Mesenchymal stem cell (in vitro differentiated cells and primary cell): ENCODE measurements around the gene CDH6.

ENCODE experiments used
- DNase-seq: peaks from one replicate; pipeline ENCODE4 v3.0.0-alpha.2; 2013
- H2AFZ ChIP-seq: one replicate; pipeline ENCODE4 v1.6.1; 2013; ENCODE audit warnings: low read depth, mild to moderate bottlenecking, control low read depth, inconsistent platforms, low read length, moderate library complexity
- H2AK5ac ChIP-seq: 2 replicates; pipeline ENCODE4 v1.6.1; 2013; ENCODE audit warnings: low read length, moderate library complexity, mild to moderate bottlenecking, inconsistent platforms; ENCODE audit not compliant: severe bottlenecking
- H2BK120ac ChIP-seq: one replicate; pipeline ENCODE4 v1.6.1; 2013; ENCODE audit warnings: low read depth, mild to moderate bottlenecking, inconsistent platforms, low read length, moderate library complexity
- H2BK12ac ChIP-seq, 2 experiments: one replicate each; pipeline ENCODE4 v1.6.1; 2013; ENCODE audit warnings: inconsistent platforms in 2 of 2, low read length in 2 of 2, mild to moderate bottlenecking in 2 of 2, moderate library complexity in 2 of 2, control low read depth in 1 of 2
- H2BK15ac ChIP-seq: one replicate; pipeline ENCODE4 v1.6.1; 2013; ENCODE audit warnings: mild to moderate bottlenecking, low read depth, inconsistent platforms; ENCODE audit not compliant: poor library complexity, severe bottlenecking
- H2BK5ac ChIP-seq: 2 replicates; pipeline ENCODE4 v1.6.1; 2013; ENCODE audit warnings: low read depth, mild to moderate bottlenecking, low read length, control low read depth, inconsistent platforms; ENCODE audit not compliant: poor library complexity, severe bottlenecking
- H3K14ac ChIP-seq, 2 experiments: one replicate each; pipeline ENCODE4 v1.6.1; 2013; ENCODE audit warnings: inconsistent platforms in 2 of 2, low read length in 2 of 2, control low read depth in 1 of 2, mild to moderate bottlenecking in 1 of 2, moderate library complexity in 1 of 2
- H3K18ac ChIP-seq, 2 experiments: one replicate each; pipeline ENCODE4 v1.6.1; 2013; ENCODE audit warnings: inconsistent platforms in 2 of 2, low read length in 2 of 2, control low read depth in 1 of 2, low read depth in 1 of 2, mild to moderate bottlenecking in 1 of 2
- H3K23ac ChIP-seq, 2 experiments: one replicate each; pipeline ENCODE4 v1.6.1; 2013; ENCODE audit warnings: inconsistent platforms in 2 of 2, low read length in 2 of 2, mild to moderate bottlenecking in 2 of 2, moderate library complexity in 2 of 2, control low read depth in 1 of 2
- H3K27ac ChIP-seq: 2 replicates; pipeline ENCODE4 v1.5.1; 2013; ENCODE audit warnings: mild to moderate bottlenecking, moderate library complexity, low read length, control low read depth, inconsistent platforms; ENCODE audit not compliant: poor library complexity, severe bottlenecking
- H3K27me3 ChIP-seq, 2 experiments: 2 replicates each; pipeline versions ENCODE4 v1.6.1 to v1.7.0; 2013; ENCODE audit warnings: low read length in 2 of 2, mild to moderate bottlenecking in 2 of 2, moderate library complexity in 2 of 2, control low read depth in 1 of 2, inconsistent platforms in 1 of 2; ENCODE audit not compliant: control insufficient read depth in 1 of 2, insufficient read depth in 1 of 2
- H3K36me3 ChIP-seq, 2 experiments: 2 replicates each; pipeline versions ENCODE4 v1.6.1 to v1.7.0; 2013; ENCODE audit warnings: low read length in 2 of 2, control low read depth in 1 of 2, inconsistent platforms in 1 of 2, low read depth in 1 of 2, mild to moderate bottlenecking in 1 of 2; ENCODE audit not compliant: insufficient read depth in 2 of 2, control insufficient read depth in 1 of 2
- H3K4ac ChIP-seq, 2 experiments: one replicate each; pipeline ENCODE4 v1.6.1; 2013; ENCODE audit warnings: inconsistent platforms in 2 of 2, low read length in 2 of 2, mild to moderate bottlenecking in 2 of 2, moderate library complexity in 2 of 2, control low read depth in 1 of 2, low read depth in 1 of 2
- H3K4me1 ChIP-seq: 2 replicates; pipeline ENCODE4 v1.6.1; 2013; ENCODE audit warnings: low read depth, low read length, control low read depth; ENCODE audit not compliant: control insufficient read depth, insufficient read depth
- H3K4me2 ChIP-seq: 2 replicates; pipeline ENCODE4 v1.6.1; 2013; ENCODE audit warnings: low read length, mild to moderate bottlenecking, inconsistent platforms; ENCODE audit not compliant: poor library complexity, severe bottlenecking
- H3K4me3 ChIP-seq, 2 experiments: 2 replicates each; pipeline versions ENCODE4 v1.5.1 to v1.7.0; 2013; ENCODE audit warnings: low read length in 2 of 2, mild to moderate bottlenecking in 2 of 2, control low read depth in 1 of 2, low read depth in 1 of 2; ENCODE audit not compliant: insufficient read depth in 1 of 2
- H3K79me1 ChIP-seq: replicated peaks from 2 replicates; pipeline ENCODE4 v1.6.1; 2013; ENCODE audit warnings: mild to moderate bottlenecking, control low read depth, low read length, inconsistent platforms; ENCODE audit not compliant: poor library complexity, severe bottlenecking
- H3K9ac ChIP-seq: 2 replicates; pipeline ENCODE4 v1.7.0; 2013; ENCODE audit warnings: mild to moderate bottlenecking, low read length, moderate library complexity
- H3K9me3 ChIP-seq: 2 replicates; pipeline ENCODE4 v1.7.0; 2013; ENCODE audit warnings: mild to moderate bottlenecking, low read length; ENCODE audit not compliant: control insufficient read depth
- H4K8ac ChIP-seq: one replicate; pipeline ENCODE4 v1.6.1; 2013; ENCODE audit warnings: inconsistent platforms, mild to moderate bottlenecking, low read length, moderate library complexity
- H4K91ac ChIP-seq: one replicate; pipeline ENCODE4 v1.6.1; 2013; ENCODE audit warnings: mild to moderate bottlenecking, low read length, inconsistent platforms
- WGBS: methylation state at CpG from one replicate; pipeline ENCODE4 v1.1.7; 2013; ENCODE audit warnings: mixed read lengths; 5-methylcytosine and 5-hydroxymethylcytosine counted together

Gene CDH6

DNA sequence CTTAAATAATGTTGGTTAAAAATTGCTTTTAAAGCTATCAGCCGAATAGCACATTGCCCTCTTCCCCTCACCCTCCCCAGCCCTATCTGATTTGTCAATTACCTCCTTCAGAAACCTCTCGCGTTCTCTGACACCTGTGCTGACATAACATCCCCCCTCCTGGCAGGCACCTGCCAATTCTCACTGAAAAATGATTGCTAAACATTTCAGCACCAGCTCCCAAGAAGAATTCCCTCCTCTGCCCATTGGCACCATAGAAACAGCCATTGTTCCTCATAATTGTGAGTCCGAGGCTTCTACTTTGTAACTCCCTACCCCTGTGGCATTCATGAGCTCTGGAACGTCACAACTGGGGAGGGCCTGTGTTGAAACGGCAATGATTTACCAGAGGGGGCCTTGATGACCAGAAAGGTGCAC lies 20.2 kb downstream of the CDH6 start:
- no peak overlapping the region for H2AK5ac ChIP-seq
- no peak overlapping the region for H3K4me3 ChIP-seq
- no peak overlapping the region for H4K91ac ChIP-seq
- no peak overlapping the region for H3K18ac ChIP-seq
- no peaks in the 10 kb centered on the region for H3K27me3 ChIP-seq
- H2AFZ ChIP-seq: no peak overlapping the region
- H2BK120ac ChIP-seq: no peak overlapping the region
- H3K4me1 ChIP-seq: peaks cover 8% of the 10 kb centered on the region
- H3K4me2 ChIP-seq: no peak overlapping the region
- no peak overlapping the region for H4K8ac ChIP-seq
- DNase-seq: no peak
- no peak overlapping the region for H3K14ac ChIP-seq
- no peak overlapping the region for H2BK12ac ChIP-seq
- WGBS: 67% methylated on average over 5 of the region's 6 CpGs
- no peak overlapping the region for H2BK15ac ChIP-seq
- no peak overlapping the region for H3K23ac ChIP-seq
- no peak overlapping the region for H3K27ac ChIP-seq
- H3K9ac ChIP-seq: no peak overlapping the region
- peaks cover 0 to 11% of the 10 kb centered on the region in 2 experiments for H3K36me3 ChIP-seq
- no peak overlapping the region for H3K4ac ChIP-seq
- no peak overlapping the region for H2BK5ac ChIP-seq
- H3K79me1 ChIP-seq: peaks cover 1% of the 10 kb centered on the region
- no peaks in the 10 kb centered on the region for H3K9me3 ChIP-seq

DNA sequence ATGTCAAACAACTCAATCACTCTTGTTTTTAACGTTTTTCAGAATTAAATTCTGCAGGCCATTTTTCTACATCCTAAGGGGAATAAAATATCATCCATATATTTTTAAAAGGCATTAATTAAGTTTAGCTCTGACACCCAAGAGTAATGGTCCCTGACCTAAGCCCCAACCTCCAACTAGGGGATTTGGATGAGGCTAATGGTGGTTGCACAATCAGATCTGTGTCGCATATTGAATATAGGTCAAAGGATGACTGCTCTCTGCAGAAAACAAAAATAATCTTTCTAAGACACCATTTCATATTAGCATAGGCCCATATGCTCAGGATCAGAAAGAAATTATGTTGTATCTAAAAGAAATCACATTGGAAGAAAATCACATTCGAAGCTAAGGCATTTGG lies 20.7 kb downstream of the CDH6 start:
- Histone ChIP-seq H3K36me3 (peaks cover 0 to 12% of the 10 kb centered on the region in 2 experiments), H4K8ac (no peak overlapping the region), H3K4me2 (no peak overlapping the region), H3K9me3 (no peaks in the 10 kb centered on the region), H3K4ac (no peak overlapping the region), H3K23ac (no peak overlapping the region), H2BK5ac (no peak overlapping the region), H3K4me1 (peaks cover 8% of the 10 kb centered on the region), H3K14ac (no peak overlapping the region), H3K4me3 (no peak overlapping the region), H3K27me3 (no peaks in the 10 kb centered on the region), H3K18ac (no peak overlapping the region), H3K27ac (no peak overlapping the region), H4K91ac (no peak overlapping the region), H2BK12ac (no peak overlapping the region), H3K79me1 (peaks cover 1% of the 10 kb centered on the region), H2BK120ac (no peak overlapping the region), H2AK5ac (no peak overlapping the region), H3K9ac (no peak overlapping the region), H2BK15ac (no peak overlapping the region), H2AFZ (no peak overlapping the region)
- no CpG with 5 or more reads among the region's 3 CpGs for WGBS
- DNase-seq: no peak

DNA sequence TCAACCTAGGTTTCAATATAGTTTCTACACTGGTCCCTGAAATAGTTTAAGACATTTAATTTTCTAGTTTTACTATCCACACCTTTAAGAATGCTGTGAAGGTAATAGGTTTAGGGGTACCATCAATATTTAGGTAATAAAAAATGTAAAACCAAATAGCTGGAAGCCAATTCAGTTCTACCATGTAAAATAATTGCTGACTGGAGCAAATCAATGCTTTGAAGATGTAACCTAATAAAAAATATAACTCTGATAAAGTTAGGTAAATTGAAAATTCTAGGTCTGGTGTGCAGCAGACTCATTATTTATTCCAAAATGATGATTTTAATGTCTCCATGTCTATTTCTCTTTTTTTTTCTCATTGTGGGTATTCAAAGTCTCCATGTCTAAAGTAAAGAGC lies 21.8 kb downstream of the CDH6 start:
- H3K9ac ChIP-seq: no peak overlapping the region
- H2BK15ac ChIP-seq: no peak overlapping the region
- H3K4ac ChIP-seq: no peak overlapping the region
- H2AK5ac ChIP-seq: no peak overlapping the region
- H3K14ac ChIP-seq: no peak overlapping the region
- H2BK12ac ChIP-seq: no peak overlapping the region
- H2BK120ac ChIP-seq: no peak overlapping the region
- no peak overlapping the region for H3K23ac ChIP-seq
- H3K27ac ChIP-seq: no peak overlapping the region
- no peaks in the 10 kb centered on the region for H3K9me3 ChIP-seq
- peaks cover 1% of the 10 kb centered on the region for H3K79me1 ChIP-seq
- H3K36me3 ChIP-seq: peaks cover 0 to 9% of the 10 kb centered on the region in 2 experiments
- no peaks in the 10 kb centered on the region for H3K27me3 ChIP-seq
- no peak for DNase-seq
- H3K4me1 ChIP-seq: peaks cover 5% of the 10 kb centered on the region
- H3K4me3 ChIP-seq: no peak overlapping the region
- no peak overlapping the region for H4K8ac ChIP-seq
- H4K91ac ChIP-seq: no peak overlapping the region
- H2BK5ac ChIP-seq: no peak overlapping the region
- H2AFZ ChIP-seq: no peak overlapping the region
- no peak overlapping the region for H3K18ac ChIP-seq
- no peak overlapping the region for H3K4me2 ChIP-seq

DNA sequence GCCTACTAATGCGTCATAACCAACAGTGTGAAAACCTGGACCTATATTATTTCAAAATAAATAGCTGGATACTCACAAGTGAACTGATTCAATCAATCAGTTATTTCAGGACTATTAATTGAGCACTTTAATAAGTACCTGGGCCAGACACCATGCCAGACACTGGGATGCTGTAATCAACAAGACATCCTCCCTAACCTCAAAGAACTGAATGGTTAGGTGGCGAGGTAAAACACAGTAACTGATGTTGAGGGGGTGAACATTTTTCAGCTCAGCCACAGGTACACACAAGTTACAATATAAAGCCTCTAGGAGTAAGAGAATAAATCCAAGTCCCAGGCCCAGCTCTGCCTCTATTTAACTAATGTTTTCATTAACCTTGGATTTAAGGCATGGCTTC lies 24.0 kb downstream of the CDH6 start:
- no peak overlapping the region for H2BK5ac ChIP-seq
- no peaks in the 10 kb centered on the region for H3K9me3 ChIP-seq
- no peak overlapping the region for H3K18ac ChIP-seq
- peaks cover 0 to 6% of the 10 kb centered on the region in 2 experiments for H3K36me3 ChIP-seq
- peaks cover 5% of the 10 kb centered on the region for H3K4me1 ChIP-seq
- 82% methylated on average over 2 of the region's 2 CpGs for WGBS
- no peak overlapping the region for H3K9ac ChIP-seq
- H2AFZ ChIP-seq: no peak overlapping the region
- H3K27me3 ChIP-seq: no peaks in the 10 kb centered on the region
- H2BK12ac ChIP-seq: no peak overlapping the region
- no peak overlapping the region for H3K14ac ChIP-seq
- H3K79me1 ChIP-seq: peaks cover 1% of the 10 kb centered on the region
- H3K4ac ChIP-seq: no peak overlapping the region
- H4K91ac ChIP-seq: no peak overlapping the region
- H2BK120ac ChIP-seq: no peak overlapping the region
- no peak overlapping the region for H3K4me3 ChIP-seq
- DNase-seq: no peak
- H2AK5ac ChIP-seq: no peak overlapping the region
- H3K4me2 ChIP-seq: no peak overlapping the region
- H3K27ac ChIP-seq: no peak overlapping the region
- no peak overlapping the region for H2BK15ac ChIP-seq
- no peak overlapping the region for H3K23ac ChIP-seq
- no peak overlapping the region for H4K8ac ChIP-seq
